Activated CD4-positive, alpha-beta T cell treated with anti-CD3 and anti-CD28 coated beads, Interleukin-2, Interleukin-4, amounts not matched to agents 100 ng/mL and 50 ng/mL, durations not matched to agents 16 hours and 8 hours (primary cell): ENCODE measurements around the gene PREX1.
"Not testable (repeated sequence)": the region's sequence is repeated elsewhere in the genome, so short reads cannot be mapped to it uniquely, and the experiment has no call there.

Source experiments
- DNase-seq: peaks from one replicate; pipeline ENCODE4 v3.0.0-alpha.2; 2020; ENCODE audit warnings: low spot score

The PREX1 gene

GRCh38 chr20:48604426-48604825 is 223.4 kb downstream of the PREX1 start:
- no peak for DNase-seq

- DNase-seq: no peak
These were observed 223.9 kb downstream of the PREX1 start for GRCh38 chr20:48603819-48604405.

- no peak for DNase-seq
These were observed 224.5 kb downstream of the PREX1 start for GRCh38 chr20:48603116-48603818.

- no peak for DNase-seq
These were observed 226.0 kb downstream of the PREX1 start for GRCh38 chr20:48601798-48602197.

GRCh38 chr20:48600470-48600945 is 227.3 kb downstream of the PREX1 start:
- no peak for DNase-seq

GRCh38 chr20:48599748-48600469 is 227.9 kb downstream of the PREX1 start:
- DNase-seq: no peak

GRCh38 chr20:48599106-48599747 is 228.6 kb downstream of the PREX1 start:
- no peak for DNase-seq

GRCh38 chr20:48598303-48598941 is 229.4 kb downstream of the PREX1 start:
- DNase-seq: not testable (repeated sequence)

- no peak for DNase-seq
These were observed 230.1 kb downstream of the PREX1 start for GRCh38 chr20:48597521-48598302.

GRCh38 chr20:48596334-48596898 is 231.4 kb downstream of the PREX1 start:
- DNase-seq: no peak

GRCh38 chr20:48595495-48596333 is 232.1 kb downstream of the PREX1 start:
- DNase-seq: no peak

- DNase-seq: no peak
These were observed 233.3 kb downstream of the PREX1 start for GRCh38 chr20:48594533-48594932.

- DNase-seq: no peak
These were observed 235.5 kb downstream of the PREX1 start for GRCh38 chr20:48592107-48592940.

- no peak for DNase-seq
These were observed 241.1 kb downstream of the PREX1 start for GRCh38 chr20:48586730-48587129.

GRCh38 chr20:48585061-48585870 is 242.5 kb downstream of the PREX1 start:
- DNase-seq: no peak

GRCh38 chr20:48584391-48585060 is 243.3 kb downstream of the PREX1 start:
- no peak for DNase-seq

GRCh38 chr20:48583801-48584200 is 244.0 kb downstream of the PREX1 start:
- DNase-seq: no peak

GRCh38 chr20:48583171-48583570 is 244.6 kb downstream of the PREX1 start:
- DNase-seq: no peak
